GM12872 (cell line): Measurements from ENCODE around the gene GANC.

ENCODE experiments used
- TF ChIP-seq, protein P1 (sequence below): IDR thresholded peaks from 3 replicates; pipeline ENCODE4 v1.5.1; 2011; ENCODE audit warnings: low read depth, mild to moderate bottlenecking, low read length, moderate library complexity; ENCODE audit not compliant: insufficient read depth

The GANC gene

DNA sequence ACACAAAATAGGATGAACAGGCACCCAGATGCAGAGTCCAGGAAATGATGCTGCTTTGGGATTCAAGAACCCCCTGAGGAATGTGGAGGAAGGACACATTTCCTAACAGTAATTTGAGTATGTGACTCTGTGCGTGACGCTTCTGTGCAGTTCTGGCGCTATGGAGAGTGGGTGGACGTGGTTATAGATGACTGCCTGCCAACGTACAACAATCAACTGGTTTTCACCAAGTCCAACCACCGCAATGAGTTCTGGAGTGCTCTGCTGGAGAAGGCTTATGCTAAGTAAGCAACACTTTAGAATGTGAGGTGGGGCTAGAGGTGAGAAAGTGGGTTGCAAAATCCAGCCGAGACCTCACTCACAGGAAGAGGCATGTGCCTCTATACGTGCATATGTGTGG lies 114.6 kb downstream of the GANC start:
- TF ChIP-seq, protein P1, sequence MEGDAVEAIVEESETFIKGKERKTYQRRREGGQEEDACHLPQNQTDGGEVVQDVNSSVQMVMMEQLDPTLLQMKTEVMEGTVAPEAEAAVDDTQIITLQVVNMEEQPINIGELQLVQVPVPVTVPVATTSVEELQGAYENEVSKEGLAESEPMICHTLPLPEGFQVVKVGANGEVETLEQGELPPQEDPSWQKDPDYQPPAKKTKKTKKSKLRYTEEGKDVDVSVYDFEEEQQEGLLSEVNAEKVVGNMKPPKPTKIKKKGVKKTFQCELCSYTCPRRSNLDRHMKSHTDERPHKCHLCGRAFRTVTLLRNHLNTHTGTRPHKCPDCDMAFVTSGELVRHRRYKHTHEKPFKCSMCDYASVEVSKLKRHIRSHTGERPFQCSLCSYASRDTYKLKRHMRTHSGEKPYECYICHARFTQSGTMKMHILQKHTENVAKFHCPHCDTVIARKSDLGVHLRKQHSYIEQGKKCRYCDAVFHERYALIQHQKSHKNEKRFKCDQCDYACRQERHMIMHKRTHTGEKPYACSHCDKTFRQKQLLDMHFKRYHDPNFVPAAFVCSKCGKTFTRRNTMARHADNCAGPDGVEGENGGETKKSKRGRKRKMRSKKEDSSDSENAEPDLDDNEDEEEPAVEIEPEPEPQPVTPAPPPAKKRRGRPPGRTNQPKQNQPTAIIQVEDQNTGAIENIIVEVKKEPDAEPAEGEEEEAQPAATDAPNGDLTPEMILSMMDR: no peak

DNA sequence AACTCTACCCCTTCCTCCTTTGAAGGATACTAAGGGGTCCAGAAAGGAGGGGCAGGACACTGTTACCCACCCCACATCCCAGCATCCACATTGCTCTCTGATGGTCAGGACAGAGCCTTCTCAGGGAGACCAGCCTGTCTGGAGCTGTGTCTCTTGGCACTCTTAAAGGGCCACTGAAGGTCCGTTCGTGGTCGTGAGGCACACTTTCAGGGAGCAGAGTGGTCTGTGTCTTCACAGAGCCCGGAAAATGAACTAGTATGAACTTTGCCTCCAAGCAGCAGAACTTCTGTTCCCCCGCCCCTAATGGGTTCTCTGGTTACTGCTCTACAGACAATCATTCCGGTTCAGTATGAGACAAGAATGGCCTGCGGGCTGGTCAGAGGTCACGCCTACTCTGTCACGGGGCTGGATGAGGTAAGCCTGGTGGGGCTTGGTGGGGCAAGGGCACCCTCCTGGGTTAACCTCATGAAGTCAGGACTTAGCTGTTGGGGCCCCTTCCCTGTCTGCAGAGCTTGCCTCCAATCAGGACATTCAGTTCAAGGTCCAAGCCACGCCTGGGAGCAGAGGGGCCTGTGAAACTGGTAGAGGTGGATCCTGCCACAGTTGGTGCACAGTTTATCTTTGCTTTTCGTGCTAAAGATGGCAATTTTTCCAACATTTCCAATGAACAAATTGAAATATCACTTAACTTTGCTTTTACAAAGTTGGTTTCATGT lies 119.5 kb downstream of the GANC start:
- TF ChIP-seq, protein P1: no peak

DNA sequence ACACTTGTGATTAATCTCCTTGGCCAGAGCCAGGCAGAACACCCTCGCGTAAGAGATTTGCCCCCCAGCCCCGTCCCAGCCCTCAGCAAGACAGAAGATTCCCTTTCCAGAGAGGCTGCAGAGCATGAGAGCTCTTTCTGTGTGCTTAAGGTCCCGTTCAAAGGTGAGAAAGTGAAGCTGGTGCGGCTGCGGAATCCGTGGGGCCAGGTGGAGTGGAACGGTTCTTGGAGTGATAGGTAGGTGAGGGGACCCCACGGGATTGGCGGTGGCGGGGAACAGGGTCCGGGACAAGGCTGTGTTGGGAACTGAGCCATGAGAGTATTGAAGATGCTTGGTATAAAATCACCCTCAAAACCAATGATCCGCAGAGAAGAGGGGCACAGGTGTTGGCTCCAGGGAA lies 121.1 kb downstream of the GANC start:
- TF ChIP-seq, protein P1: no peak

DNA sequence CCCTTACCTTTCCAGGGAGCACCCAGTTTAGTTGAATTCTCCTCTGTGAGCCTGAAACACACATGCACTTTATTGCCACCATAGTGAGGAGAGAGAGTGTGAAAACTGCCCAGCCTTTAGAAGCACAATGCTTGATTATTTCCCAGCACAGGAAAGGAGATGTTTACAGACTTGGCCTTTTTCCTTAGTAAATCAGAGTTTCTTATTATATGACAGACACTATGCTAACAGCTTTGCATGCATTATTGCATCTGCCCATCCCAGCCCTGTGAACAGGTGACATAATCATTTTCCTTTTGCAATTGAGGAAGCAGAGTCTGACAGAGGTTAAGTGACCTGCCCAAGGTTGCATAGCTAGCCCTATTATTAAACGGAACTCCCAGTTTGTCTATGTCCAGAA lies 122.8 kb downstream of the GANC start:
- TF ChIP-seq, protein P1: no peak

DNA sequence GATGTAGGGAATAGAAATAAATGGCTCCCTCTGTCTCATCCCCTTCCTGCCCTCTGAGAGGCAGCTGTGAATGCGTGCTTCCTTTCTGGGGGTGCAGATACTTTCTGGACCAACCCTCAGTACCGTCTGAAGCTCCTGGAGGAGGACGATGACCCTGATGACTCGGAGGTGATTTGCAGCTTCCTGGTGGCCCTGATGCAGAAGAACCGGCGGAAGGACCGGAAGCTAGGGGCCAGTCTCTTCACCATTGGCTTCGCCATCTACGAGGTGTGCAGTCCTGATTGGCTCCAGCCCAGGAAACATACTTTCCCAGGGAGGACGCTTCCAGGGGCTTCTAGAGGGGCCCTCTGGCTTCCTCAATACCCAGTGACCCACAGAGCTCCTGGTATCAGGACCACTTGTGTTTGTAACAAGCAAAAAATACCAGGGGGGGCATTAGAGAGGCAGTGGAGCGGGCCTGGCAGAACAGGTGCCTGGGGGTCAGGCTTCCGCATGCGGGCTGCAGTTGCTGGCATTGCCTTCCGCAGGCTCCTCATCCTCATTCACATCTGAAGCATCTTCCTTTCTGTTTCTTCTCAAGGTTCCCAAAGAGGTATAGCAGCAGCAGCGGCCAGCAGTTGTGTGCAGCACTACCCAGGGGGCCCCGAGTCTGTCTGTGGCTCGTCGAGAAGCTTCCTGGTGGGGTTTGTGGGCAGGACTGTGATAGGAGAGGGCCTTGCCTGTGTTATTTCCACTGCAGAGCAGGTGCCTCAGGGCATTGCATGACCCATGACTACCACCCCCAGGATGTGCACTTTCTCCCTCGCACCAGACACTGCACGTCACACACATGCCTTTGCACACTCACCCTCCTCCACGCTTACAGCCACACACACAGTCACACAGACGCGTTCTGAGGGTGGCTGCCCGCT lies 128.8 kb downstream of the GANC start:
- TF ChIP-seq, protein P1: no peak

DNA sequence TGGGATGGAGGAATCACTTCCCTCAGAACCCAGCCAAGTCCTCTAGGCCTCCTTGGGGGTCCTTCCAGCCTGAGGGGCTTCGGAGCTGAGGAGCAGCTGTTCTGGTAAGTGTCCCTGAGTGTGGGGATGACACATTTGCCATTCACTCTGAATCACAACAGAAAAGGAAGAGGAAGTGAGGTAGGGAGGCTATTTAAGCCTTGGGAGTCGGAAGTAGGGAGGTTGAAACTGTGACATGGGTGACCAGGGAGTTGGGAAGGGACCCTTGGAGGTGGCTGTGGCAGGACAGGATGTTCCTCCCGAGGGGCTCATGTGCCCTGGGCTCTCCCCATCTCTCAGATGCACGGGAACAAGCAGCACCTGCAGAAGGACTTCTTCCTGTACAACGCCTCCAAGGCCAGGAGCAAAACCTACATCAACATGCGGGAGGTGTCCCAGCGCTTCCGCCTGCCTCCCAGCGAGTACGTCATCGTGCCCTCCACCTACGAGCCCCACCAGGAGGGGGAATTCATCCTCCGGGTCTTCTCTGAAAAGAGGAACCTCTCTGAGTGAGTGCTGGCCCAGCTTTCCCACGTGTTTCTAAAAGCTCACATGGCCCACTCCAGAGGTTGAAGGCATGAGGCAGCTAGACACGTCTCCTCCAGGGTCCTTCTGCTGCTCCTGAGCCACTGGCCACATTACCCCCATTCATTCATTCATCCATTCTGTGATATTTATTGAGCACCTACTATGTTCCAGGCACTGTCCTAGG lies 129.6 kb downstream of the GANC start:
- TF ChIP-seq, protein P1: no peak

DNA sequence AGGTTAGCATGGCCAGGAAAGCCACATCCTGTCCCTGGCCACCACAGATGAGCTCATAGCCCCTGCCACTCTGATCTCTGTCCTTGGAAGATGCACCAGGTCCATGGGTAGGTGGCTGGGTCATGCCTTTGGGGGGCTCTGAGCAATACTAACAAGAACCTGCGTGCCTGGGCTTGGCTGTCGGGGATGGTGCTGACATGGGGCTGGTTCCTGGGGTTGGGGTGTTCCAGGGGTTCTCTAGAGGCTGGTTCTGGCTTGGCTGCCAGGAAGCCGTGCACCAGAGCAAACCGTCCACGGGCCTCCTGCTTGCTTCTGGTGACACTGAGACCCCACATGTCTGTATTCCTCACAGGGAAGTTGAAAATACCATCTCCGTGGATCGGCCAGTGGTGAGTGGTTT lies 130.4 kb downstream of the GANC start:
- TF ChIP-seq, protein P1: no peak
